Ovary (tissue), 9 donors: ENCODE data around the gene CTIF. TPM values are rescaled to one million over a fixed set of nuclear protein-coding genes. Genes with fewer than 3 reads are reported as not detected.

Experiments
- DNase-seq, 5 donors: peaks; one replicate each; pipeline ENCODE4 v3.0.0-alpha.2; 2019 to 2020
- H3K27ac ChIP-seq, 2 donors: fragments of 200-600 bp; one replicate each; pipeline versions ENCODE4 v1.5.1 to v1.8.0; 2019 to 2022
- H3K27me3 ChIP-seq: fragments of 200-600 bp; one replicate; pipeline ENCODE4 v1.8.0; 2022
- H3K36me3 ChIP-seq: fragments of 200-600 bp; sonication (generic); one replicate; pipeline ENCODE4 v1.5.1; 2019
- H3K4me1 ChIP-seq: one replicate; pipeline ENCODE4 v1.8.1; 2013; ENCODE audit warnings: mild to moderate bottlenecking, moderate library complexity; ENCODE audit not compliant: insufficient read depth
- H3K4me3 ChIP-seq: fragments of 200-600 bp; sonication (generic); one replicate; pipeline ENCODE4 v1.5.1; 2017
- H3K9me3 ChIP-seq, 2 donors: fragments of 200-600 bp in 1 of 2; sonication (generic) in 1 of 2; one replicate each; pipeline versions ENCODE4 v1.5.1 to v1.8.1; 2013 to 2019; ENCODE audit warnings: mild to moderate bottlenecking in 1 of 2, moderate library complexity in 1 of 2
- CTCF ChIP-seq, 3 donors: fragments of 450-650 bp in 2 of 3; fragments of 200-600 bp in 1 of 3; IDR thresholded peaks; one replicate each; pipeline versions ENCODE4 v1.5.1 to v1.8.0; 2016 to 2022; ENCODE audit warnings: antibody characterized with exemption in 3 of 3, mild to moderate bottlenecking in 1 of 3
- EP300 ChIP-seq: sonication (generic); formaldehyde crosslinking; IDR thresholded peaks from one replicate; pipeline ENCODE4 v1.6.1; 2017; ENCODE audit warnings: antibody characterized with exemption
- POLR2A ChIP-seq: fragments of 450-650 bp; IDR thresholded peaks from one replicate; pipeline ENCODE4 v1.6.1; 2017; ENCODE audit warnings: antibody characterized with exemption, mild to moderate bottlenecking, moderate library complexity
- WGBS, 3 donors: extraction: QIAGEN DNeasy Blood & Tissue Kit in 1 of 3; methylation state at CpG; one replicate each; pipeline versions ENCODE4 v1.1.5 to v1.1.7; 2013 to 2017; 5-methylcytosine and 5-hydroxymethylcytosine counted together
- intact Hi-C, 4 donors: fragments of 100-400 bp; cut with DNase I; formaldehyde crosslinking; loops; one replicate each; pipeline versions ENCODE4 v1.11.0 to v1.15.1; 2022 to 2023
- polyA plus RNA-seq, 2 donors: library from polyadenylated mRNA; stranded (reverse); fragments of 200-250 nt in 1 of 2; fragments of 350-450 nt in 1 of 2; fragmentation: Illumina TruSeq in 1 of 2; extraction: RNeasy Lipid Tissue Mini Kit (QIAGEN cat#74804) in 1 of 2; gene quantifications; one replicate each; pipeline ENCODE4 v1.2.3, GENCODE V29; 2013 to 2014
- total RNA-seq, 7 donors: library from RNA; depleted of rRNA in 2 of 7; stranded (reverse); fragments of >200 nt in 2 of 7; fragmentation: NEBNext Ultra II Directional in 3 of 7; extraction: Animal tissue kit (Norgen Biotek cat#: 25700) in 3 of 7; gene quantifications; one replicate each; pipeline versions ENCODE4 v1.1.0 to v1.2.4, GENCODE V29; 2016 to 2023
- donor health status: DM: no; HTN: no; CAD: no; lungs with moderate emphysema.
- donor health status: DM: no; HTN: no; CAD: no.
- donor health status: Bipolar disorder and iron deficiency.
- donor health status: DM: yes; HTN: yes; CAD: no.
- donor health status: DM: no; HTN: no; CAD: no.
- donor health status: DM: yes; HTN: yes; CAD: no.

The CTIF gene
- total and polyA plus RNA-seq, 9 donors, result 18.5 to 94.1 (median 75.2) TPM

- Histone ChIP-seq H3K4me3 (no peak overlapping the region), H3K9me3 (no peaks in the 10 kb centered on the region), H3K4me1 (peaks cover 19% of the 10 kb centered on the region), H3K27me3 (no peaks in the 10 kb centered on the region), H3K27ac (peak overlapping the region in 1 of 2 donors; percentile 49), H3K36me3 (no peaks in the 10 kb centered on the region)
- no peak for DNase-seq
- intact Hi-C loops, result no loop called here
- TF ChIP-seq POLR2A (no peak), CTCF (IDR thresholded peaks at IDR 0.05) (no peak)
- WGBS, 3 donors, result 49 to 50% (median 50%) methylated on average over 4 of the region's 4 CpGs
Measured at GRCh38 chr18:48743886-48744285, 205.1 kb downstream of the CTIF start.

GRCh38 chr18:48745293-48745692, 206.5 kb downstream of the CTIF start:
- intact Hi-C loops, result no loop called here

GRCh38 chr18:48749768-48750167, 210.9 kb downstream of the CTIF start:
- H3K27ac ChIP-seq, result no peak overlapping the region
- DNase-seq, result peak; percentile 67 to 84 (median 74)
- peaks cover 5% of the 10 kb centered on the region for H3K4me1 ChIP-seq
- TF ChIP-seq EP300, result no peak
- no peak for TF ChIP-seq POLR2A
- peak in 1 of 3 donors; percentile 8 for TF ChIP-seq CTCF (IDR thresholded peaks at IDR 0.05)
- H3K27me3 ChIP-seq, result no peaks in the 10 kb centered on the region
- intact Hi-C loops, result no loop called here
- no peaks in the 10 kb centered on the region for H3K9me3 ChIP-seq
- H3K4me3 ChIP-seq, result no peak overlapping the region
- 22 to 30% (median 24%) methylated on average over 13 of the region's 13 CpGs for WGBS, 3 donors
- H3K36me3 ChIP-seq, result no peaks in the 10 kb centered on the region

More at GRCh38 chr18:48745293-48745692, 206.5 kb downstream of the CTIF start:
- Histone ChIP-seq H3K27me3 (no peaks in the 10 kb centered on the region), H3K9me3 (no peaks in the 10 kb centered on the region), H3K4me3 (no peak overlapping the region), H3K36me3 (no peaks in the 10 kb centered on the region), H3K27ac (no peak overlapping the region), H3K4me1 (peaks cover 12% of the 10 kb centered on the region)
- TF ChIP-seq CTCF (IDR thresholded peaks at IDR 0.05) (no peak), EP300 (no peak), POLR2A (no peak)
- DNase-seq, result no peak
- WGBS, 3 donors, result 85 to 93% (median 91%) methylated on average over 3 of the region's 3 CpGs

- peak in 1 of 5 donors; percentile 2 for DNase-seq
- Histone ChIP-seq H3K27ac (no peak overlapping the region), H3K4me1 (peaks cover 5% of the 10 kb centered on the region), H3K27me3 (no peaks in the 10 kb centered on the region), H3K4me3 (no peak overlapping the region), H3K9me3 (no peaks in the 10 kb centered on the region), H3K36me3 (no peaks in the 10 kb centered on the region)
- intact Hi-C loops, result no loop called here
- 63 to 77% (median 64%) methylated on average over 11 of the region's 11 CpGs for WGBS, 3 donors
- TF ChIP-seq CTCF (IDR thresholded peaks at IDR 0.05), result no peak
- no peak for TF ChIP-seq POLR2A
- TF ChIP-seq EP300, result no peak
Measured at GRCh38 chr18:48750485-48751175, 211.8 kb downstream of the CTIF start.
